Activated CD4-positive, CD25-positive, alpha-beta regulatory T cell treated with anti-CD3 and anti-CD28 coated beads, Interleukin-2, amount 50 U/mL, for 24 hours (primary cell): ENCODE measurements around the gene AUTS2.

Source experiments
- ATAC-seq, 2 donors: fragments of 150-1000 bp; cut with Tn5 transposase; one replicate each; pipeline ENCODE4 v1.10.0; 2021; ENCODE audit warnings: mild to moderate bottlenecking in 1 of 2, moderate library complexity in 1 of 2

AUTS2 gene

GRCh38 chr7:70693321-70693685 is 1095.0 kb downstream of the AUTS2 start:
- no peak for ATAC-seq

GRCh38 chr7:70693686-70694433 is 1095.6 kb downstream of the AUTS2 start:
- ATAC-seq: peak; percentile 42 to 44

- no peak for ATAC-seq
Measured at GRCh38 chr7:70694434-70694970, 1096.2 kb downstream of the AUTS2 start.

GRCh38 chr7:70694971-70695794 is 1096.9 kb downstream of the AUTS2 start:
- peak in 1 of 2 donors; percentile 9 for ATAC-seq

GRCh38 chr7:70695795-70696083 is 1097.5 kb downstream of the AUTS2 start:
- no peak for ATAC-seq

- no peak for ATAC-seq
Measured at GRCh38 chr7:70696201-70696754, 1098.0 kb downstream of the AUTS2 start.

- no peak for ATAC-seq
Measured at GRCh38 chr7:70698219-70698832, 1100.1 kb downstream of the AUTS2 start.

GRCh38 chr7:70699271-70699670 is 1101.0 kb downstream of the AUTS2 start:
- no peak for ATAC-seq

- no peak for ATAC-seq
Measured at GRCh38 chr7:70700055-70700940, 1102.0 kb downstream of the AUTS2 start.

- no peak for ATAC-seq
Measured at GRCh38 chr7:70700941-70701425, 1102.7 kb downstream of the AUTS2 start.

GRCh38 chr7:70701477-70701876 is 1103.2 kb downstream of the AUTS2 start:
- no peak for ATAC-seq

- ATAC-seq: no peak
Measured at GRCh38 chr7:70701991-70702390, 1103.7 kb downstream of the AUTS2 start.

- ATAC-seq: no peak
Measured at GRCh38 chr7:70703785-70704184, 1105.5 kb downstream of the AUTS2 start.

- no peak for ATAC-seq
Measured at GRCh38 chr7:70704831-70705346, 1106.6 kb downstream of the AUTS2 start.

- ATAC-seq: no peak
Measured at GRCh38 chr7:70706204-70706603, 1107.9 kb downstream of the AUTS2 start.

- no peak for ATAC-seq
Measured at GRCh38 chr7:70706698-70707097, 1108.4 kb downstream of the AUTS2 start.

- ATAC-seq: no peak
Measured at GRCh38 chr7:70707823-70708243, 1109.6 kb downstream of the AUTS2 start.

GRCh38 chr7:70710011-70710480 is 1111.8 kb downstream of the AUTS2 start:
- no peak for ATAC-seq

- no peak for ATAC-seq
Measured at GRCh38 chr7:70710651-70711050, 1112.4 kb downstream of the AUTS2 start.

- no peak for ATAC-seq
Measured at GRCh38 chr7:70711452-70711851, 1113.2 kb downstream of the AUTS2 start.

- no peak for ATAC-seq
Measured at GRCh38 chr7:70712942-70713341, 1114.7 kb downstream of the AUTS2 start.
